NCI-H748 (cell line): ENCODE measurements around the gene PRDM4.
A peak's percentile ranks its signal among the peaks of the same experiment; 100 is the strongest.
"Not testable (repeated sequence)": the region's sequence is repeated elsewhere in the genome, so short reads cannot be mapped to it uniquely, and the experiment has no call there.

Experiments
- DNase-seq: peaks from one replicate; lab custom pipeline; 2025; ENCODE audit not compliant: unreplicated experiment; lab: John Stamatoyannopoulos, UW

Gene PRDM4

GRCh38 chr12:107702106-107702505 is 58.8 kb downstream of the PRDM4 start:
- DNase-seq = no peak

DNA sequence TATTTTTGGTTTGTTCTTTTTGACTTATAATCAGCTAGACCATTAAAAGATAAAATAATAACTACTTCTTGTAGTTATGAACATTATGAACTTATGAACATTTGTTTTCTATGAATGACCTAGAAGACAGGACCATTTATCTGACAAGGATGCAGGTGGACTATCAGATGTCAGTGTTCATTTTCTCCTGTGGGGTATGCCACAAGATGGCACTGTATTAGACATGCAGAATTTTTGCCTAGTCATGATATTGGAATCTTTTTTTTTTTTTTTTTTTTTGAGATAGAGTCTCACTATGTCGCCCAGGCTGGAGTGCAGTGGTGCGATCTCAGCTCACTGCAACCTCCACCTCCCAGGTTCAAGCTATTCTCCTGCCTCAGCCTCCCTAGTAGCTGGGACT is 65.2 kb downstream of the PRDM4 start:
- DNase-seq = not testable (repeated sequence)

DNA sequence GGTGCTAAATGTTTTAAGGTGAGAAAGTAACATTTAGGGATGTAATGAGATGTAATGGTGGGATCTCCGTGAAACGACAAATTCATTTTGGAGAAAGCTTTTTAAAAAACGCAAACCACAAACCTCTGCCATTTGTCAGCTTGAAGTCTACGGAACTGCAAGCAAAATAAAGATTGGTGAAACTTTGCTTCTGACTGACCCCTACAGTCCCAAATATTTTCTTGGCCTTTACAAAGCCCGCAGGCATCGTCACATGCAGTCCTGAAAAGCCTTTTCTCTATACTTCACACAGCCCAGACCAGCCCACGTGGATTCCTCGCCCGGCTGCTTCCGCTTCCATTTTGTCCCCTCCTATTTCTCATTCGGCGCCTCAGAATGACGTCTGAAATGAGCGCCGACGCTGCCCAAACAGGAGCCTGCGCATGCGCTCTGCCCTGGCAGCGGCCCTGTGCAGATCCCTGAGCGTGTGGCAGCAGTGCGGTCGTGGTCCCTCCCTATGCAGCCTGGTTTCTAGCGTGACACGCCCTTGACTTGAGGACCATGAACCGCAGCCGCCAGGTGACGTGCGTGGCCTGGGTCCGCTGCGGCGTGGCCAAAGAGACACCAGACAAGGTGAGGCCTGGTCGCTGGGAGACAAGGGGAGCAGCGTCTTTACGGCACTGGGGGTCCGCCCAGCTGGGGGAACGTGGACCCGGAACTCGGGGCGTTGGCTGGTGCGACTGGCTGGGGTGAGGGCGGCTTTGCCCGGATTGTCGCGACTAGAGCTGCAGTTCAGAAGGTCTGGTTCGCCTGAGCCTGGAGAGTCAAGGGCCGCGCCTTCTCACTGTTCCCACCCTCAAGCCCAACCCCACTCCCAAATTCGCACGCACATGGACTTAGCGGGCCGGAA is 75.3 kb downstream of the PRDM4 start, which contains the start of gene PWP1:
Gene PWP1, plus strand, starts transcription at position 440 of the 889 bp plus-strand sequence. Its CDS starts 101 bp downstream, at position 541.
- DNase-seq = peak; percentile 98

- DNase-seq = peak; percentile 79
Observed at GRCh38 chr12:107684990-107685359, 76.0 kb downstream of the PRDM4 start.

- no peak for DNase-seq
Observed at GRCh38 chr12:107684029-107684795, 76.7 kb downstream of the PRDM4 start.
